ENCODE results near the gene HTR6. TPM values are rescaled to one million over a fixed set of nuclear protein-coding genes. Genes with fewer than 3 reads are reported as not detected.
A peak's percentile ranks its signal among the peaks of the same experiment; 100 is the strongest.

The HTR6 gene
- total RNA-seq, 1 donor from 2014 or later: not detected

DNA sequence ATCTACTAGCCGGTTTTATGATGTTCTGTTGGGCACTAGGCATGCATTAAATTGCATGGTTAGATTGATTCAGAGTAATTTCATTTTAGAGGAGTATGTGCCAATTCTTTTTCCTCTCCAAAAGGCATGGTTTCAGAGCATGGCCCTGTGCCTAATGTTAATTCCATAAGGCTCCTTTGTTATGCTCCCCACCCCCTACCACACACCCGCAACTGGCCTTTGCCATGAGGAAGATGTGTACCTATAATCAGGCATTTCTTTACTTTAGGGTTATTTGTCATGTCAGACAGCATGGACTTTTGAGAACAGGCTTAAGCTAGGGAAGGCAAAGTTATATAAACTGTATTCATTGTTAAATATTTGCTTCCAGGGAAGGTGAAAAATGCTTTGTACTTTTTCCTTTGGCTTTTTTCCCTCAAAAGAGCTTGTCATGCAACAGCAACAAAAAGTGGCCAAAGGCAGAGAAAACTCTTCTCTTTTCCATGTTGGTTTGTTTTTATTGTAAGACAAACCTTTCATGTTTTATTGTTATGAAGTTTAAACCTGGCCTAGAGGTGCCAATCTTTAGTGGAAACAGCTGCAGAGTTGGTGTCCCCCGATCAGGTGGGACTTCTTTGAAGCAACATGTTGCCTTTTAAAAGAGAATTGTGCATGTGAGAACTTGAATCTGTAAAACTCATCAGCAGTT, 44.8 kb upstream of the HTR6 start:
- Mint-ChIP-seq H3K4me3 (peak overlapping the region; percentile 39), H3K4me1 (ENCODE audit: unreplicated experiment) (peaks cover 55% of the 10 kb centered on the region), H3K27me3 (no peaks in the 10 kb centered on the region), H3K27ac (peak overlapping the region; percentile 49), H3K9me3 (no peaks in the 10 kb centered on the region), H3K36me3 (peaks cover 16% of the 10 kb centered on the region)
- DNase-seq (ENCODE audit: extremely low spot score, unreplicated experiment): no peak
- TF ChIP-seq, protein P1, sequence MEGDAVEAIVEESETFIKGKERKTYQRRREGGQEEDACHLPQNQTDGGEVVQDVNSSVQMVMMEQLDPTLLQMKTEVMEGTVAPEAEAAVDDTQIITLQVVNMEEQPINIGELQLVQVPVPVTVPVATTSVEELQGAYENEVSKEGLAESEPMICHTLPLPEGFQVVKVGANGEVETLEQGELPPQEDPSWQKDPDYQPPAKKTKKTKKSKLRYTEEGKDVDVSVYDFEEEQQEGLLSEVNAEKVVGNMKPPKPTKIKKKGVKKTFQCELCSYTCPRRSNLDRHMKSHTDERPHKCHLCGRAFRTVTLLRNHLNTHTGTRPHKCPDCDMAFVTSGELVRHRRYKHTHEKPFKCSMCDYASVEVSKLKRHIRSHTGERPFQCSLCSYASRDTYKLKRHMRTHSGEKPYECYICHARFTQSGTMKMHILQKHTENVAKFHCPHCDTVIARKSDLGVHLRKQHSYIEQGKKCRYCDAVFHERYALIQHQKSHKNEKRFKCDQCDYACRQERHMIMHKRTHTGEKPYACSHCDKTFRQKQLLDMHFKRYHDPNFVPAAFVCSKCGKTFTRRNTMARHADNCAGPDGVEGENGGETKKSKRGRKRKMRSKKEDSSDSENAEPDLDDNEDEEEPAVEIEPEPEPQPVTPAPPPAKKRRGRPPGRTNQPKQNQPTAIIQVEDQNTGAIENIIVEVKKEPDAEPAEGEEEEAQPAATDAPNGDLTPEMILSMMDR (conservative IDR thresholded peaks at IDR 0.05): no peak

DNA sequence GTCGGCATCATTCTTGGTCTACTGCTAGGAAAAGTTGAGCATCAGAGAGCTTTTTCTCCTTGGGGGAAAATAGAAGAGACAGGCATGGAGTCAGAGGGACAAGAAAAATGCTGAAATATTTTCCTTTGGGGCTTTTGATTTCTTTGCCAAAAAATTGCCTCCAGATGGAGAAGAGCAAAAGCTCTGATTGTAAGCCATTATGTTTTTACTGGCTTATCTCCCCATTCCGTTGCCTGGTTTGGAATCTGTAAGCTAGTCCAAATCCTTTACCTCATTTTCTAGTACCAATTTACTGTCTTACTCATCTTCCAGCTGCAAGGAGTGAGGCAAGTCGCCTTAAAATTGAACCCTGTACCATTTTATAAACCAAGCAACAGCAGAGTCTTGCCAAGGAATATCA, 43.9 kb upstream of the HTR6 start:
- H3K36me3 Mint-ChIP-seq: peaks cover 16% of the 10 kb centered on the region
- DNase-seq (ENCODE audit: extremely low spot score, unreplicated experiment): no peak
- H3K9me3 Mint-ChIP-seq: no peaks in the 10 kb centered on the region
- H3K4me3 Mint-ChIP-seq: no peak overlapping the region
- peaks cover 48% of the 10 kb centered on the region for H3K4me1 Mint-ChIP-seq (ENCODE audit: unreplicated experiment)
- TF ChIP-seq, protein P1 (conservative IDR thresholded peaks at IDR 0.05): no peak
- peak overlapping the region; percentile 25 for H3K27ac Mint-ChIP-seq
- no peaks in the 10 kb centered on the region for H3K27me3 Mint-ChIP-seq

DNA sequence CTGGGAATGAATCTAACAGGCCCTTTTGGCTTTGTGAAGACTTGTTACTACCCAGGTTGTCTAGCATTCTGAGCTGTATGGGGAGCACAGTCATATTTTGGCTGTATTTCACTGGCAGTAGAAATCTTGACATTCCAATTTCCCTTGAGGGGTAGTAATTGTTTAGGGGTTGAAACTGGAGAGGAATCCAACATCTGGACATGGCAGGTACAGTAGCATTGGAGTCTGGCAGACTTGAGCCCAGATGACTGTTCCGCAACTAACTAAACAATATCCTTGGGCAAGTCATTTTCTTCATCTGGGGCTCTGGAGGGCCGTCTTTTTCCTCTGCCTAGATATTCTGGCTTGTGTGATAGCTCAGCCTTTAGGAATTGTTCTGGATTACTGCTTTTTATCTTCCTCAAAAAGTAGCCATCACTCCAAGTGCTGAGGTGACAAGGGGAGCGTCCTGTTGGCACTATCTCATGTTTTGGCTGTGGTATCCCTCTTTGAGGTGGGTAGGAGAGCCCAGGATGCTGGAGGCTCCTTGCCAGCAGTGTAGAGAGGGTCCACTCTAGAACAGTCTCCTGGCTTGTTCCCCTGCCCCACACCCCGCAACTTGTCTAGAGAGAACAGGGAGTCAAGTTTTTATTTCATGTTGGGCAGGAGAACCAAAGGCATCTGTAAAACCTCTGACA, 43.3 kb upstream of the HTR6 start:
- Mint-ChIP-seq H3K4me1 (ENCODE audit: unreplicated experiment) (peaks cover 50% of the 10 kb centered on the region), H3K4me3 (no peak overlapping the region), H3K27me3 (no peaks in the 10 kb centered on the region), H3K36me3 (peaks cover 21% of the 10 kb centered on the region), H3K9me3 (no peaks in the 10 kb centered on the region), H3K27ac (peak overlapping the region; percentile 25)
- no peak for DNase-seq (ENCODE audit: extremely low spot score, unreplicated experiment)
- TF ChIP-seq, protein P1 (conservative IDR thresholded peaks at IDR 0.05): no peak

DNA sequence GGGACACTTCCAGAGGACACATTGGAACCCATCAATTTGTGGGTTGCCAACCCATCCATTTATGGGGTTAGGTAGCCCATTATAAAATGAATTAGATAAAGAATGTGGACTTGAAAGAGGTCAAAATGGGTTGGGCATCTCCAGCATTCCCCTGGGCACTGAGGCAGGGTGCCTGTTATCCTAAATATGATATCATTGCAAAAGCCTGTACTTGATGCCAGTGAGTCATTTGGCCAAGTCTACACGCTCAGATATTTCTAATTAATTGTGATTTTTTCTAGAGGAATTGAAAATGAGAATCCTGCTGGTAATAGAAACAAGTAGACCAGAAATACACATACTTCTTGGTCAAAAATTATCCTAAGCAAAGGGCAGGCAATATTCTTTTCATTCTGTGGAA, 42.5 kb upstream of the HTR6 start:
- Mint-ChIP-seq H3K27ac (no peak overlapping the region), H3K9me3 (no peaks in the 10 kb centered on the region), H3K4me1 (ENCODE audit: unreplicated experiment) (peaks cover 42% of the 10 kb centered on the region), H3K4me3 (no peak overlapping the region), H3K36me3 (peaks cover 25% of the 10 kb centered on the region), H3K27me3 (no peaks in the 10 kb centered on the region)
- TF ChIP-seq, protein P1 (conservative IDR thresholded peaks at IDR 0.05): no peak
- no peak for DNase-seq (ENCODE audit: extremely low spot score, unreplicated experiment)

DNA sequence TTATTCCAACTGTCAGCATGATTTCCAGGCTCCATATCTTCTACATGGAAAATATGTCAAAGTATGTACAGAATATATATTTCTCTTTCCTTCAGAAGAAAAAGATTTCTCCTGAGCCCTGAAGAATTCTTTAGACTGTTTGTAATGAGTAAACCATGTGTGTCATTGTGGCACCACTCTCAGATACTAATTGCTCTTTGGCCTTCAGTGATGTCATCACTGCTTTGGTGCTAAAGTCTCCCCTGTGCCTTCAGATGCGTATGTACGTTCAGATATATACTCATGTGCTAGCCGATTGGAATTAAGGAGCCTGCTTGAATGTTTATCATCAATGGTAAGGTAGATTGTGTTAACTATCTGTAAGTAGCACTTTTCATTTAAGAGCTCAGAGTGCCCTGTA, 41.2 kb upstream of the HTR6 start:
- Mint-ChIP-seq H3K4me3 (no peak overlapping the region), H3K27me3 (no peaks in the 10 kb centered on the region), H3K36me3 (peaks cover 28% of the 10 kb centered on the region), H3K9me3 (no peaks in the 10 kb centered on the region), H3K27ac (no peak overlapping the region), H3K4me1 (ENCODE audit: unreplicated experiment) (peaks cover 36% of the 10 kb centered on the region)
- DNase-seq (ENCODE audit: extremely low spot score, unreplicated experiment): no peak
- TF ChIP-seq, protein P1 (conservative IDR thresholded peaks at IDR 0.05): no peak

All from type B pancreatic cell (in vitro differentiated cells).